HepG2 (cell line): Measurements from ENCODE around the gene DCAF8. TPM values are rescaled to one million over a fixed set of nuclear protein-coding genes. Genes with fewer than 3 reads are reported as not detected.

Experiments used
- ATF2 ChIP-seq: sonication (generic); formaldehyde crosslinking; IDR thresholded peaks from 2 replicates; pipeline ENCODE4 v1.4.0; 2020; ENCODE audit warnings: missing genetic modification reagents
- ATRX ChIP-seq: sonication (generic); formaldehyde crosslinking; IDR thresholded peaks from 2 replicates; pipeline ENCODE4 v1.4.0; 2020; ENCODE audit warnings: missing genetic modification reagents, borderline replicate concordance
- HOXA9 ChIP-seq: sonication (generic); formaldehyde crosslinking; IDR thresholded peaks from 2 replicates; pipeline ENCODE4 v1.8.1; 2022; ENCODE audit warnings: missing genetic modification reagents, mild to moderate bottlenecking, moderate library complexity, borderline replicate concordance
- ISL2 ChIP-seq: sonication (generic); formaldehyde crosslinking; IDR thresholded peaks from 2 replicates; pipeline ENCODE4 v1.5.0; 2020; ENCODE audit warnings: missing genetic modification reagents
- JDP2 ChIP-seq: sonication (generic); formaldehyde crosslinking; IDR thresholded peaks from 2 replicates; pipeline ENCODE4 v1.8.1; 2022; ENCODE audit warnings: missing genetic modification reagents, borderline replicate concordance
- KLF11 ChIP-seq: IDR thresholded peaks from 2 replicates; pipeline ENCODE4 v1.6.1; 2016; ENCODE audit warnings: missing compliant biosample characterization
- MAFF ChIP-seq: IDR thresholded peaks from 2 replicates; pipeline ENCODE4 v1.6.1; 2011; ENCODE audit warnings: low read depth, low read length, improper control_type of control experiment
- MIER2 ChIP-seq: IDR thresholded peaks from 2 replicates; pipeline ENCODE4 v1.6.1; 2016; ENCODE audit warnings: missing biosample characterization, missing genetic modification reagents
- NRL ChIP-seq: sonication (generic); formaldehyde crosslinking; IDR thresholded peaks from 2 replicates; pipeline ENCODE4 v1.5.0; 2020; ENCODE audit warnings: missing genetic modification reagents, mild to moderate bottlenecking, moderate library complexity, borderline replicate concordance
- PTBP1 ChIP-seq: fragments of 200-400 bp; formaldehyde crosslinking; IDR thresholded peaks from 2 replicates; pipeline ENCODE4 v1.6.1; 2018; ENCODE audit warnings: low read length, low read depth; ENCODE audit not compliant: poor library complexity, severe bottlenecking
- SMAD1 ChIP-seq: sonication (generic); formaldehyde crosslinking; IDR thresholded peaks from 2 replicates; pipeline ENCODE4 v1.4.0; 2020; ENCODE audit warnings: missing genetic modification reagents, low read depth, mild to moderate bottlenecking, borderline replicate concordance
- SMARCE1 ChIP-seq: fragments of 450-650 bp; IDR thresholded peaks from 2 replicates; pipeline ENCODE4 v1.6.1; 2017; ENCODE audit warnings: borderline replicate concordance
- SMC3 ChIP-seq: IDR thresholded peaks from 2 replicates; pipeline ENCODE4 v1.6.1; 2011; ENCODE audit warnings: low read length, improper control_type of control experiment
- SP1 ChIP-seq, 2 experiments: fragments of 450-650 bp in 1 of 2; sonication (generic) in 1 of 2; formaldehyde crosslinking in 1 of 2; IDR thresholded peaks; 2 replicates each; pipeline versions ENCODE4 v1.4.0 to v1.6.1; 2016 to 2020; ENCODE audit warnings: missing genetic modification reagents in 1 of 2
- ZBTB34 ChIP-seq: sonication (generic); formaldehyde crosslinking; IDR thresholded peaks from 2 replicates; pipeline ENCODE4 v1.8.0; 2022; ENCODE audit warnings: mild to moderate bottlenecking, missing genetic modification reagents
- ZFX ChIP-seq: sonication (generic); formaldehyde crosslinking; IDR thresholded peaks from 2 replicates; pipeline ENCODE4 v1.4.0; 2020; ENCODE audit warnings: mild to moderate bottlenecking, low read depth, missing genetic modification reagents, moderate library complexity
- ZNF136 ChIP-seq: sonication (generic); formaldehyde crosslinking; IDR thresholded peaks from 2 replicates; pipeline ENCODE4 v1.8.1; 2022; ENCODE audit warnings: low read depth, mild to moderate bottlenecking, moderate library complexity, missing genetic modification reagents
- ZNF253 ChIP-seq: sonication (generic); formaldehyde crosslinking; IDR thresholded peaks from 2 replicates; pipeline ENCODE4 v1.8.0; 2022; ENCODE audit warnings: mild to moderate bottlenecking, missing genetic modification reagents, borderline replicate concordance
- ZNF484 ChIP-seq: sonication (generic); formaldehyde crosslinking; IDR thresholded peaks from 2 replicates; pipeline ENCODE4 v1.5.1; 2020; ENCODE audit warnings: mild to moderate bottlenecking, low read depth, missing genetic modification reagents, borderline replicate concordance
- ZNF543 ChIP-seq: sonication (generic); formaldehyde crosslinking; IDR thresholded peaks from 2 replicates; pipeline ENCODE4 v1.4.0; 2020; ENCODE audit warnings: mild to moderate bottlenecking, missing genetic modification reagents
- ZNF549 ChIP-seq: sonication (generic); formaldehyde crosslinking; IDR thresholded peaks from 2 replicates; pipeline ENCODE4 v1.5.0; 2020; ENCODE audit warnings: missing genetic modification reagents
- ZNF747 ChIP-seq: sonication (generic); formaldehyde crosslinking; IDR thresholded peaks from 2 replicates; pipeline ENCODE4 v1.8.1; 2023; ENCODE audit warnings: missing genetic modification reagents, mild to moderate bottlenecking, borderline replicate concordance
- ZNF816 ChIP-seq: sonication (generic); formaldehyde crosslinking; IDR thresholded peaks from 2 replicates; pipeline ENCODE4 v1.8.0; 2022; ENCODE audit warnings: missing genetic modification reagents, mild to moderate bottlenecking, borderline replicate concordance
- polyA plus RNA-seq, 8 experiments: library from polyadenylated mRNA; depleted of rRNA in 3 of 8; stranded (reverse) in 7 of 8; unstranded in 1 of 8; fragments of >200 nt; fragmentation: Illumina TruSeq in 4 of 8; extraction: Trizol in 4 of 8; gene quantifications; 2 replicates each; pipeline versions ENCODE4 v1.2.1 to v1.2.3, GENCODE V29; 2011 to 2016; ENCODE audit warnings: low read depth in 4 of 8, missing spikeins in 1 of 8, mixed read lengths in 1 of 8; ENCODE audit not compliant: insufficient read depth in 1 of 8
- total RNA-seq, 5 experiments: library from RNA; depleted of rRNA; stranded (reverse); fragments of >200 nt; fragmentation: Illumina TruSeq; extraction: Trizol; gene quantifications; 2 replicates each; pipeline ENCODE4 v1.2.3, GENCODE V29; 2016; ENCODE audit warnings: low read depth in 1 of 5
- TF ChIP-seq, protein P1 (sequence below): sonication (generic); formaldehyde crosslinking; IDR thresholded peaks from 2 replicates; pipeline ENCODE4 v1.4.0; 2020; ENCODE audit warnings: mild to moderate bottlenecking, missing genetic modification reagents
- TF ChIP-seq, protein P2 (sequence below): sonication (generic); formaldehyde crosslinking; IDR thresholded peaks from 2 replicates; pipeline ENCODE4 v1.8.0; 2022; ENCODE audit warnings: mild to moderate bottlenecking, missing genetic modification reagents; ENCODE audit not compliant: insufficient replicate concordance

DCAF8 gene
- total and polyA plus RNA-seq, 2 of the 13 experiments (the other 11 are each of a cell fraction or from before 2014, with no cell fraction given) = 73.4 to 79.8 TPM

DNA sequence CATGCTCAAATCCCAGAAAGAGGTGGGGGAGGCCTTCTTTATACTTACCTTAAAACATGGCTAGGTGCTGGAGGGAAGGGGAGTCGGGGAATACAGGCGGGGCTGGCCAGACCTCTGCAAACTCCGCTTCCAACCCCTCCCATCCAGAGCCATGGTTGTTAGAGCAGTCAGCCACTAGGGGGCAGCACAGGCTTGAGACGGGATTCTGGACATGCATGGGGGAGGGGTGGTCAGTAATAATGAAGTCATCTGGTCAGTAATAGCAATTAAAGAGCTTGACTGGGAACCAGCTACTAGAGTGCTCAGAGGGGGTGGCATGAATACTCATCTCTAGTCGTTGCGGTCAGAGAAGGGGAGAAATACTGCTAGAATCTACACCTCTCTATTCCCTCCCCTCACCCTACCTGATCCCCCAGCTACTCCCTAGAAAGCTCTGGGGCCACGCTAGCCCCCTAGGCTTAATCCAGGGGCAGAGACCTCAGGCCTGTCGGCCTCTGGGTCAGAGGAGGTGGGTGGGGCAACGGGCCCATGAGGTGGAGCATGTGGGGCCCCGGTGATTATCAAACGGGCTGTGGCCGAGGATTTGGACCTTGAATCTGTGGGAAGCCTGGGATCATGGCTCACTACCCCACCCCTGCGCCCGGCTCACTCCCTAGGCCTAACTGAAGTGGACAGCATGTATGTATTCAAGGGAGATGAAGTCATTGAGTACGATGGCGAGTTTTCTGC, 69.1 kb downstream of the DCAF8 start (continued):
- TF ChIP-seq, protein P1, sequence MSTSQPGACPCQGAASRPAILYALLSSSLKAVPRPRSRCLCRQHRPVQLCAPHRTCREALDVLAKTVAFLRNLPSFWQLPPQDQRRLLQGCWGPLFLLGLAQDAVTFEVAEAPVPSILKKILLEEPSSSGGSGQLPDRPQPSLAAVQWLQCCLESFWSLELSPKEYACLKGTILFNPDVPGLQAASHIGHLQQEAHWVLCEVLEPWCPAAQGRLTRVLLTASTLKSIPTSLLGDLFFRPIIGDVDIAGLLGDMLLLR (CRISPR knock-in tag) = no peak
- TF ChIP-seq SP1 (IDR thresholded peaks at IDR 0.05) = no peak
- TF ChIP-seq SP1 (CRISPR knock-in tag; IDR thresholded peaks at IDR 0.05) = no peak
- no peak for TF ChIP-seq SMARCE1
- TF ChIP-seq ATF2 (CRISPR knock-in tag) = peak; percentile 70; the same call in 1 of the 2 replicates
- peak; percentile 21; the same call in 1 of the 2 replicates for TF ChIP-seq ISL2 (CRISPR knock-in tag)
- no peak for TF ChIP-seq ZNF549 (CRISPR knock-in tag)
- TF ChIP-seq MAFF = no peak
- peak; percentile 57 for TF ChIP-seq ZFX (CRISPR knock-in tag)
- no peak for TF ChIP-seq ATRX (CRISPR knock-in tag)
- 0 out of 2 replicates have a peak, but pooled peaks have one; percentile 19 for TF ChIP-seq SMAD1
- no peak for TF ChIP-seq ZNF816 (CRISPR knock-in tag)
- no peak for TF ChIP-seq ZNF253 (CRISPR knock-in tag)
- no peak for TF ChIP-seq ZNF484 (CRISPR knock-in tag)
- no peak for TF ChIP-seq ZNF747 (CRISPR knock-in tag)
- TF ChIP-seq JDP2 (CRISPR knock-in tag) = no peak
- peak; percentile 87 for TF ChIP-seq SMC3
- TF ChIP-seq NRL (CRISPR knock-in tag) = no peak
- no peak for TF ChIP-seq PTBP1
- TF ChIP-seq, protein P2, sequence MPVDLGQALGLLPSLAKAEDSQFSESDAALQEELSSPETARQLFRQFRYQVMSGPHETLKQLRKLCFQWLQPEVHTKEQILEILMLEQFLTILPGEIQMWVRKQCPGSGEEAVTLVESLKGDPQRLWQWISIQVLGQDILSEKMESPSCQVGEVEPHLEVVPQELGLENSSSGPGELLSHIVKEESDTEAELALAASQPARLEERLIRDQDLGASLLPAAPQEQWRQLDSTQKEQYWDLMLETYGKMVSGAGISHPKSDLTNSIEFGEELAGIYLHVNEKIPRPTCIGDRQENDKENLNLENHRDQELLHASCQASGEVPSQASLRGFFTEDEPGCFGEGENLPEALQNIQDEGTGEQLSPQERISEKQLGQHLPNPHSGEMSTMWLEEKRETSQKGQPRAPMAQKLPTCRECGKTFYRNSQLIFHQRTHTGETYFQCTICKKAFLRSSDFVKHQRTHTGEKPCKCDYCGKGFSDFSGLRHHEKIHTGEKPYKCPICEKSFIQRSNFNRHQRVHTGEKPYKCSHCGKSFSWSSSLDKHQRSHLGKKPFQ (CRISPR knock-in tag) = no peak
- no peak for TF ChIP-seq KLF11 (CRISPR knock-in tag)
- no peak for TF ChIP-seq ZNF543 (CRISPR knock-in tag)
- no peak for TF ChIP-seq HOXA9 (CRISPR knock-in tag)
- TF ChIP-seq MIER2 = no peak
- no peak for TF ChIP-seq ZBTB34 (CRISPR knock-in tag)
- TF ChIP-seq ZNF136 = no peak
